HepG2 (cell line): ENCODE measurements around the gene IL17RA. TPM values are rescaled to one million over a fixed set of nuclear protein-coding genes. Genes with fewer than 3 reads are reported as not detected.

Source experiments
- ATAC-seq: fragments of 200-7000 bp; cut with Tn5 transposase; 3 replicates; pipeline ENCODE4 v1.9.1; 2020; ENCODE audit warnings: mild to moderate bottlenecking, moderate library complexity
- BruUV-seq: library from RNA; stranded (reverse); fragments of 400-500 nt; replicated peaks from 2 replicates; lab custom pipeline; 2021; lab: Mats Ljungman, UMichigan
- CTCF ChIA-PET: fragments of 300-600 bp; formaldehyde crosslinking; extraction: SDS; loops from one replicate; lab custom pipeline; 2021; ENCODE audit warnings: low total read pairs, inconsistent platforms, low intra/inter-chr PET ratio; lab: Yijun Ruan, JAX
- POLR2A ChIA-PET: fragments of 350-600 bp; sonication (Branson Sonifier 250); formaldehyde crosslinking; loops from one replicate; lab custom pipeline; 2020; ENCODE audit warnings: antibody characterized with exemption, inconsistent platforms; lab: Yijun Ruan, JAX
- DNase-seq: peaks from one replicate; pipeline ENCODE4 v3.0.0-alpha.2; 2015; ENCODE audit warnings: low spot score
- FAIRE-seq: peaks from 3 replicates; lab custom pipeline; 2011; peaks lifted over from hg19 to GRCh38; lab: Jason Lieb, UNC
- H2AFZ ChIP-seq: one replicate; pipeline ENCODE4 v1.6.1; 2011; ENCODE audit warnings: low read length, inconsistent platforms
- H3K27ac ChIP-seq: fragments of 300-600 bp; 3 replicates; pipeline ENCODE4 v1.8.0; 2011; ENCODE audit warnings: mixed run types, mild to moderate bottlenecking, mixed read lengths, low read length, inconsistent platforms; ENCODE audit not compliant: insufficient read depth; ENCODE audit errors: extremely low read length
- H3K27me3 ChIP-seq, 2 experiments: fragments of 200-600 bp in 1 of 2; 2 replicates in 1 of 2; 3 replicates in 1 of 2; pipeline versions ENCODE4 v1.6.0 to v1.8.0; 2011; ENCODE audit warnings: low read length in 2 of 2, mild to moderate bottlenecking in 2 of 2, moderate library complexity in 2 of 2, inconsistent platforms in 1 of 2; ENCODE audit not compliant: insufficient read depth in 2 of 2, control insufficient read depth in 1 of 2
- H3K36me3 ChIP-seq, 2 experiments: fragments of 200-600 bp in 1 of 2; replicated peaks in 1 of 2; 2 replicates in 1 of 2; 3 replicates in 1 of 2; pipeline versions ENCODE4 v1.5.1 to v1.8.0; 2011; ENCODE audit warnings: low read length in 2 of 2, inconsistent platforms in 1 of 2; ENCODE audit not compliant: insufficient read depth in 2 of 2, control insufficient read depth in 1 of 2
- H3K4me1 ChIP-seq: 2 replicates; pipeline ENCODE4 v1.5.1; 2012; ENCODE audit warnings: low read length, inconsistent platforms; ENCODE audit not compliant: insufficient read depth
- H3K4me2 ChIP-seq: 2 replicates; pipeline ENCODE4 v1.6.0; 2011; ENCODE audit warnings: low read depth, low read length, inconsistent platforms
- H3K4me3 ChIP-seq, 3 experiments: fragments of 200-600 bp in 1 of 3; sonication (generic), shearing (Covaris generic) in 1 of 3; replicated peaks in 1 of 3; 2 replicates each; pipeline ENCODE4 v1.5.1; 2011 to 2016; ENCODE audit warnings: low read length in 3 of 3, inconsistent platforms in 2 of 3, low read depth in 2 of 3, mild to moderate bottlenecking in 2 of 3, control low read depth in 1 of 3, mixed read lengths in 1 of 3; ENCODE audit not compliant: insufficient read depth in 1 of 3
- H3K79me2 ChIP-seq: one replicate; pipeline ENCODE4 v1.6.1; 2011; ENCODE audit warnings: low read length, inconsistent platforms; ENCODE audit not compliant: insufficient read depth
- H3K9ac ChIP-seq: 2 replicates; pipeline ENCODE4 v1.6.0; 2011; ENCODE audit warnings: mild to moderate bottlenecking, low read depth, low read length, inconsistent platforms; ENCODE audit not compliant: insufficient read depth
- H3K9me3 ChIP-seq: 2 replicates; pipeline ENCODE4 v1.5.1; 2012; ENCODE audit warnings: mild to moderate bottlenecking, low read length
- H4K20me1 ChIP-seq: 2 replicates; pipeline ENCODE4 v1.6.0; 2011; ENCODE audit warnings: inconsistent platforms, mild to moderate bottlenecking, low read length, moderate library complexity; ENCODE audit not compliant: insufficient read depth
- CEBPG ChIP-seq: IDR thresholded peaks from 2 replicates; pipeline ENCODE4 v1.6.1; 2016
- KDM2A ChIP-seq: sonication (generic); formaldehyde crosslinking; IDR thresholded peaks from 2 replicates; pipeline ENCODE4 v1.4.0; 2020; ENCODE audit warnings: low read depth, missing genetic modification reagents, borderline replicate concordance
- SKI ChIP-seq: fragments of 450-650 bp; IDR thresholded peaks from one replicate; pipeline ENCODE4 v1.6.1; 2018; ENCODE audit warnings: mild to moderate bottlenecking; ENCODE audit not compliant: partially characterized antibody
- STAG1 ChIP-seq: sonication (generic); formaldehyde crosslinking; IDR thresholded peaks from 2 replicates; pipeline ENCODE4 v1.4.0; 2020; ENCODE audit warnings: missing genetic modification reagents
- TRIM22 ChIP-seq: fragments of 450-650 bp; IDR thresholded peaks from 2 replicates; pipeline ENCODE4 v1.6.1; 2017
- ZNF619 ChIP-seq: sonication (generic); formaldehyde crosslinking; IDR thresholded peaks from 2 replicates; pipeline ENCODE4 v1.4.0; 2020; ENCODE audit warnings: mild to moderate bottlenecking, missing genetic modification reagents
- ZNF710 ChIP-seq: sonication (generic); formaldehyde crosslinking; IDR thresholded peaks from 2 replicates; pipeline ENCODE4 v1.5.0; 2020; ENCODE audit warnings: mild to moderate bottlenecking, missing genetic modification reagents, borderline replicate concordance
- WGBS: methylation state at CpG from one replicate; pipeline ENCODE4 v1.1.6; 2017; ENCODE audit warnings: low lambda C conversion rate; 5-methylcytosine and 5-hydroxymethylcytosine counted together
- in situ Hi-C: cut with HindIII; loops from 2 replicates; pipeline ENCODE4 v1.10.0; 2017; ENCODE audit warnings: low pct_unique_long_range_greater_than_20kb; ENCODE audit not compliant: extremely low pct_ligation_motif_present
- intact Hi-C: fragments of 100-400 bp; cut with micrococcal nuclease; formaldehyde crosslinking; loops from one replicate; pipeline ENCODE4 v1.10.0; 2022; ENCODE audit not compliant: unreplicated experiment
- polyA plus RNA-seq, 8 experiments: library from polyadenylated mRNA; depleted of rRNA in 3 of 8; stranded (reverse) in 7 of 8; unstranded in 1 of 8; fragments of >200 nt; fragmentation: Illumina TruSeq in 4 of 8; extraction: Trizol in 4 of 8; gene quantifications; 2 replicates each; pipeline versions ENCODE4 v1.2.1 to v1.2.3, GENCODE V29; 2011 to 2016; ENCODE audit warnings: low read depth in 4 of 8, missing spikeins in 1 of 8, mixed read lengths in 1 of 8; ENCODE audit not compliant: insufficient read depth in 1 of 8
- total RNA-seq, 5 experiments: library from RNA; depleted of rRNA; stranded (reverse); fragments of >200 nt; fragmentation: Illumina TruSeq; extraction: Trizol; gene quantifications; 2 replicates each; pipeline ENCODE4 v1.2.3, GENCODE V29; 2016; ENCODE audit warnings: low read depth in 1 of 5
- TF ChIP-seq, protein P1 (sequence below): IDR thresholded peaks from 2 replicates; pipeline ENCODE4 v1.6.1; 2016; ENCODE audit warnings: low read depth, missing genetic modification reagents, missing compliant biosample characterization
- TF ChIP-seq, protein P2 (sequence below): sonication (generic); IDR thresholded peaks from 2 replicates; pipeline ENCODE4 v1.6.1; 2016; ENCODE audit warnings: low read depth, borderline replicate concordance

Gene IL17RA
- total and polyA plus RNA-seq, 2 of the 13 experiments (the other 11 are each of a cell fraction or from before 2014, with no cell fraction given): 2.5 to 8.2 TPM

GRCh38 chr22:17152340-17152739, 67.5 kb downstream of the IL17RA start:
- ChIA-PET POLR2A (no interaction called here), CTCF (no interaction called here)
- Histone ChIP-seq H4K20me1 (no peaks in the 10 kb centered on the region), H3K36me3 (no peaks in the 10 kb centered on the region), H3K4me3 (no peak overlapping the region), H2AFZ (no peak overlapping the region), H3K79me2 (no peaks in the 10 kb centered on the region), H3K27ac (no peak overlapping the region), H3K27me3 (no peaks in the 10 kb centered on the region), H3K9ac (no peak overlapping the region), H3K9me3 (no peaks in the 10 kb centered on the region), H3K4me1 (no peaks in the 10 kb centered on the region), H3K4me2 (no peak overlapping the region)
- no peak for ATAC-seq
- TF ChIP-seq STAG1: no peak
- TF ChIP-seq KDM2A (CRISPR knock-in tag): no peak
- TF ChIP-seq, protein P1, sequence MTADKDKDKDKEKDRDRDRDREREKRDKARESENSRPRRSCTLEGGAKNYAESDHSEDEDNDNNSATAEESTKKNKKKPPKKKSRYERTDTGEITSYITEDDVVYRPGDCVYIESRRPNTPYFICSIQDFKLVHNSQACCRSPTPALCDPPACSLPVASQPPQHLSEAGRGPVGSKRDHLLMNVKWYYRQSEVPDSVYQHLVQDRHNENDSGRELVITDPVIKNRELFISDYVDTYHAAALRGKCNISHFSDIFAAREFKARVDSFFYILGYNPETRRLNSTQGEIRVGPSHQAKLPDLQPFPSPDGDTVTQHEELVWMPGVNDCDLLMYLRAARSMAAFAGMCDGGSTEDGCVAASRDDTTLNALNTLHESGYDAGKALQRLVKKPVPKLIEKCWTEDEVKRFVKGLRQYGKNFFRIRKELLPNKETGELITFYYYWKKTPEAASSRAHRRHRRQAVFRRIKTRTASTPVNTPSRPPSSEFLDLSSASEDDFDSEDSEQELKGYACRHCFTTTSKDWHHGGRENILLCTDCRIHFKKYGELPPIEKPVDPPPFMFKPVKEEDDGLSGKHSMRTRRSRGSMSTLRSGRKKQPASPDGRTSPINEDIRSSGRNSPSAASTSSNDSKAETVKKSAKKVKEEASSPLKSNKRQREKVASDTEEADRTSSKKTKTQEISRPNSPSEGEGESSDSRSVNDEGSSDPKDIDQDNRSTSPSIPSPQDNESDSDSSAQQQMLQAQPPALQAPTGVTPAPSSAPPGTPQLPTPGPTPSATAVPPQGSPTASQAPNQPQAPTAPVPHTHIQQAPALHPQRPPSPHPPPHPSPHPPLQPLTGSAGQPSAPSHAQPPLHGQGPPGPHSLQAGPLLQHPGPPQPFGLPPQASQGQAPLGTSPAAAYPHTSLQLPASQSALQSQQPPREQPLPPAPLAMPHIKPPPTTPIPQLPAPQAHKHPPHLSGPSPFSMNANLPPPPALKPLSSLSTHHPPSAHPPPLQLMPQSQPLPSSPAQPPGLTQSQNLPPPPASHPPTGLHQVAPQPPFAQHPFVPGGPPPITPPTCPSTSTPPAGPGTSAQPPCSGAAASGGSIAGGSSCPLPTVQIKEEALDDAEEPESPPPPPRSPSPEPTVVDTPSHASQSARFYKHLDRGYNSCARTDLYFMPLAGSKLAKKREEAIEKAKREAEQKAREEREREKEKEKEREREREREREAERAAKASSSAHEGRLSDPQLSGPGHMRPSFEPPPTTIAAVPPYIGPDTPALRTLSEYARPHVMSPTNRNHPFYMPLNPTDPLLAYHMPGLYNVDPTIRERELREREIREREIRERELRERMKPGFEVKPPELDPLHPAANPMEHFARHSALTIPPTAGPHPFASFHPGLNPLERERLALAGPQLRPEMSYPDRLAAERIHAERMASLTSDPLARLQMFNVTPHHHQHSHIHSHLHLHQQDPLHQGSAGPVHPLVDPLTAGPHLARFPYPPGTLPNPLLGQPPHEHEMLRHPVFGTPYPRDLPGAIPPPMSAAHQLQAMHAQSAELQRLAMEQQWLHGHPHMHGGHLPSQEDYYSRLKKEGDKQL (CRISPR knock-in tag): no peak
- no peak for TF ChIP-seq CEBPG (CRISPR knock-in tag)
- TF ChIP-seq ZNF710 (CRISPR knock-in tag): no peak
- TF ChIP-seq, protein P2, sequence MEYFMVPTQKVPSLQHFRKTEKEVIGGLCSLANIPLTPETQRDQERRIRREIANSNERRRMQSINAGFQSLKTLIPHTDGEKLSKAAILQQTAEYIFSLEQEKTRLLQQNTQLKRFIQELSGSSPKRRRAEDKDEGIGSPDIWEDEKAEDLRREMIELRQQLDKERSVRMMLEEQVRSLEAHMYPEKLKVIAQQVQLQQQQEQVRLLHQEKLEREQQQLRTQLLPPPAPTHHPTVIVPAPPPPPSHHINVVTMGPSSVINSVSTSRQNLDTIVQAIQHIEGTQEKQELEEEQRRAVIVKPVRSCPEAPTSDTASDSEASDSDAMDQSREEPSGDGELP: no peak
- TF ChIP-seq TRIM22: no peak
- TF ChIP-seq ZNF619: no peak
- TF ChIP-seq SKI: no peak
- FAIRE-seq: no peak
- WGBS: 40% methylated on average over 6 of the region's 6 CpGs
- no peak for DNase-seq
- intact Hi-C loops (no loop called here), in situ Hi-C loops (no loop called here)
- BruUV-seq: no TSS peak
